Spleen (tissue), 7 donors: Measurements from ENCODE around the gene REN.

Source experiments
- CTCF ChIP-seq, 11 experiments: fragments of 200-600 bp in 7 of 11; fragments of 450-650 bp in 4 of 11; sonication (generic) in 4 of 11; IDR thresholded peaks in 8 of 11; conservative IDR thresholded peaks in 3 of 11; 1 replicate in 7 of 11; 2 replicates in 4 of 11; pipeline versions ENCODE4 v1.4.0 to v1.8.0; 2016 to 2021; ENCODE audit warnings: antibody characterized with exemption in 11 of 11, inconsistent platforms in 4 of 11, mild to moderate bottlenecking in 1 of 11
- POLR2A ChIP-seq, 3 donors: fragments of 450-650 bp; IDR thresholded peaks; one replicate each; pipeline ENCODE4 v1.5.1; 2017; ENCODE audit warnings: antibody characterized with exemption in 3 of 3, mild to moderate bottlenecking in 1 of 3
- POLR2AphosphoS5 ChIP-seq, 3 donors: sonication (generic); formaldehyde crosslinking; IDR thresholded peaks; one replicate each; pipeline ENCODE4 v1.5.1; 2017; ENCODE audit warnings: antibody characterized with exemption in 3 of 3
- donor health status: DM: no; HTN: no; CAD: no; lungs with moderate emphysema.
- donor health status: DM: no; HTN: no; CAD: no.
- donor health status: DM: no; HTN: no; CAD: no.

- no peak for TF ChIP-seq POLR2A (IDR thresholded peaks at IDR 0.05)
- no peak for TF ChIP-seq CTCF (IDR thresholded peaks at IDR 0.05 in 8 of 11, conservative IDR thresholded peaks at IDR 0.05 in 3 of 11)
- TF ChIP-seq POLR2AphosphoS5 (IDR thresholded peaks at IDR 0.05) = no peak
Measured at GRCh38 chr1:204134103-204134502, 32.0 kb downstream of the REN start.
